HUES6 (cell line): ENCODE data around the gene PEMT.

ENCODE experiments used
- H3K27ac ChIP-seq: 2 replicates; pipeline ENCODE4 v1.7.0; 2013; ENCODE audit warnings: low read depth, mild to moderate bottlenecking, low read length, inconsistent platforms
- H3K27me3 ChIP-seq: 2 replicates; pipeline ENCODE4 v1.6.1; 2013; ENCODE audit warnings: low read length; ENCODE audit not compliant: control insufficient read depth, insufficient read depth
- H3K36me3 ChIP-seq: 2 replicates; pipeline ENCODE4 v1.6.1; 2013; ENCODE audit warnings: low read length; ENCODE audit not compliant: control insufficient read depth, insufficient read depth
- H3K4me1 ChIP-seq: 2 replicates; pipeline ENCODE4 v1.6.1; 2013; ENCODE audit warnings: low read length; ENCODE audit not compliant: control insufficient read depth, insufficient read depth
- H3K4me3 ChIP-seq: 2 replicates; pipeline ENCODE4 v1.5.1; 2013; ENCODE audit warnings: low read depth, low read length
- H3K9ac ChIP-seq: one replicate; pipeline ENCODE4 v1.6.1; 2013; ENCODE audit warnings: mild to moderate bottlenecking, low read length
- H3K9me3 ChIP-seq: 2 replicates; pipeline ENCODE4 v1.6.1; 2013; ENCODE audit warnings: low read depth, low read length; ENCODE audit not compliant: control insufficient read depth, insufficient read depth

The PEMT gene

DNA sequence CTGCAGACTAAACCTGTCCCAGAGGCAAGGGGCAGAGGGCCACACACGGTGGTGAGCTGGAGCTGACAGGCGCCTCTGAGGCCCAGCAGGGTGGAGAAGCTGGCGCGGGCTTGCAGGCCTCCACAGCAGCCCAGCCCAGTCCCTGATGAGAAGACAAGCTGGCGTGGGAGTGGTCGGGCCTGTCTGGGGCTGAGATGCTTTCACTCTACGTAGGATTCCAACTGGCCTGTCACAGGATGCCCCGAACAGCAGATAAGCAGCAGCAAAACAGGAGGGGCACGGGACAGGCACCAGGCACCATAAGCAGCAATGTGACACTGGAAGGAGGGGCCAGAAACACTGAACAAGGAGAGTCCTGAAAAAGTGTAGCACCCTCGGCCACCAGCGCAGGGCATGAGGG is 40.1 kb downstream of the PEMT start:
- Histone ChIP-seq H3K36me3 (no peaks in the 10 kb centered on the region), H3K27me3 (no peaks in the 10 kb centered on the region), H3K4me3 (no peak overlapping the region), H3K27ac (no peak overlapping the region), H3K9me3 (no peaks in the 10 kb centered on the region), H3K9ac (no peak overlapping the region), H3K4me1 (peaks cover 5% of the 10 kb centered on the region; the same call in 1 of the 2 replicates)

DNA sequence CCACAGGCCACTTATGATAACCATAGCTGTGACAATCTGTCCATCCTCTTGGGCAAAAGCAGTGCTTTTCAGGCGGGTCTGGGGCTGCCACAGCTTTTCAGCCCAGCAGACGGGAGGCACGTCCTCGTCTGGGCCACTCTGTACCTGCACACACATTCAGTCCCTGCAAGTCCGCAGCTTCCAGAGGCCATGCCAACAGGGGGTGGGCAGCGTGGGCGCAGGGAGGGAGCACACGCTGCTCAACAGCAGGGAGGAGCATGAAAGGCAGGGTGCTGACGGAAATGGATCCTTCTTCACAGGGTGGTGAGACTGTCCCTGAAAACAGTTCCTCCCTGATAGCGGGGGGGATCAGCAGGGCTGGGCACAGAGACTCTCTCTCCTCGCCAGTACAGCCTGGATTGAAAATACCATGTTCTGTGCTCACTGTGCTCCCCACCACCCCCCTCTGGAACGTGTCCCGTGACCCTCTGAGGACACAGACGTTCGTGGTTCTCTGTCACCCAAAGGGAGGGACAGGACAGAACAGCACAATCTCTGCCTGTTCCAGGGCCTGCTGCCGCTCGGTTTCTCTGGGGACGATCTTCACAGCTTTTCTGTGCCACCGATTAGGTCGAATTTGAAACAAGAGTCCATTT is 41.7 kb downstream of the PEMT start:
- Histone ChIP-seq H3K4me1 (peaks cover 5% of the 10 kb centered on the region; the same call in 1 of the 2 replicates), H3K9ac (no peak overlapping the region)

DNA sequence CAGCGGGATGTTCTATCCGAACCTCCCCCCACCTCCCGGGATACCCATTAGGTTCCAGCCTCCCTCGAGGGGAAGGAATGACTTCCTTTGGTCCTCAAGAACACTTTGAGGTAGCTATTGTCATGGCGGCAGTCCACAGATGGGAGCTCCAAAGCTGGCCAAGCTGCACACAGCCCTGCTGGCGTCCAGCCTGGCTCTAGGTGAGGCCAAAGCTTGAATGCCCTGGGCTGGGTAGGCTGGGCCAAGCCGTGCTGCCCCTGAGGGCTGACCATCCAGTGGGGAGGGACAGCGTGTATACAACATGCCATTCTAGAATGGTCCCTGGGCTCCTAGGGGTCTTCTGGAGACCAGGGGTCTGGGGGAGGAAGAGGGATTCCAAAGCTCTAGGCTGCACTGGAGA is 43.5 kb downstream of the PEMT start:
- Histone ChIP-seq H3K9me3 (no peaks in the 10 kb centered on the region), H3K27ac (no peak overlapping the region), H3K36me3 (no peaks in the 10 kb centered on the region), H3K4me3 (no peak overlapping the region), H3K4me1 (peaks cover 5% of the 10 kb centered on the region; the same call in 1 of the 2 replicates), H3K27me3 (no peaks in the 10 kb centered on the region), H3K9ac (no peak overlapping the region)

More for the DNA sequence above, 41.7 kb downstream of the PEMT start:
- no peaks in the 10 kb centered on the region for H3K27me3 ChIP-seq
- H3K36me3 ChIP-seq: no peaks in the 10 kb centered on the region
- H3K27ac ChIP-seq: no peak overlapping the region
- no peak overlapping the region for H3K4me3 ChIP-seq
- no peaks in the 10 kb centered on the region for H3K9me3 ChIP-seq

DNA sequence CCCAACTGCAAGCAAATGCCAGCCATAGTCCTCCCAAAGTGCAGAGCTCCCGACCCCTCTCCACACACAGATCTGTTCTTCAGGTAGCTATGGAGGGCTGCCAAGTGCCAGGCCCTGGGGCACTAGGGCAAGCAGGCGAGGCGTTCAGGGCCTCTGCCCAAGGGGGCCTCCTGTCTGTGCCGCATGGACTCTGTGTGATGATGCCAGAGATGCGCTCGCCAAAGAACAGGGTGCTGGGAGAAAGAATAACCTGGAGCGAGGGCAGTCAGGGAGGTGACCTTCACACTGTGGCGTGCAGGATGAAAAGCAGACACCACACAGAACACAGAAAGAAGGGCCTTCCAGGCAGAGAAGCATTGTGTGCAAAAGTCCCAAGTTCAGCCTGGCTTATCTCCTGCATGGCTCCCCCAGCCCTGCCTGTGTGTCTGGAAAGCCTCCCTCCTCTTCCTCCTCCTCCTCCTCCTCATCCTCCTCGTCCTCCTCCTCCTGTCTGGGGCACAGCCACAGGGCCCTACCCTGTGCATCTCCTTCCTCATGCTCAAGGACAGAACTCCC is 44.2 kb downstream of the PEMT start:
- no peak overlapping the region for H3K9ac ChIP-seq
- no peak overlapping the region for H3K27ac ChIP-seq
- no peaks in the 10 kb centered on the region for H3K27me3 ChIP-seq
- H3K4me1 ChIP-seq: peaks cover 5% of the 10 kb centered on the region; the same call in 1 of the 2 replicates
- H3K36me3 ChIP-seq: no peaks in the 10 kb centered on the region
- no peak overlapping the region for H3K4me3 ChIP-seq
- H3K9me3 ChIP-seq: no peaks in the 10 kb centered on the region

DNA sequence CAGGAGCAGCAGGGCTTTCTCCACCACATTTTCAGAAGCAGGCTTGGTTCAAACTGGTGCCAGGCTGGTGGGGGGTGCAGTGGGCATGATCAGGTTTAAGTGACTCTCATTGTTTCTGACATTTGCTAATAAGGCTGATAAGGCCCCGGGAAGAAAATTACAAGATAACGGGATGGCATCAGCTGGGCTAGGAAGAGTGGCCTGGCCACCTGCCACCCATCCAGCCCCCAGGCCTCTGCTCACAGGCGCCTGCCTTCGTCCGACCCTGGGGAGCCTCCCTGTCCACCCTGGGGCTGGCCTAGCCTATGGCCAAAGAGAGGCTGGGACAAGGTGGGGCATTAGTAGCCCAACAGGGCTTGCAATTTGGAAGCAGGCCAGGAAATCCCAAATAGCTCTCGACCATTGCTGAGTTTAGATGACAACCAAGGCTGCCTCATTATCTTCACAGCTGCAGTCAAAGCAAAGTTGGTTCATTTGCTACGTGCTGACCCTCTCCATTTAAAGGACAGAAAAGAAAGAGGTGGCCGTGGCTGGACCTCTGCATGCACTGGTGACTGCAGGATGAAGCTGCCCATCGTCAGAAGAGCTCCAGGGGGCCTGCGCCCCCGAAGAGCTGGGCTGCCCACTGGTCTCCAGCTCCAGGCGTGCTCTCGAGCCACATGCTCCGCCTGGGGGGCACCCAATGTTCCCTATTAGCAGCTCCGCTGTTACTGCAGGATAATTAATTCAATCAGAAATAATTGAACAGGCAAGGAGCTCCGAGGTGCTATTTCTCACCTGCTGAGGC is 44.9 kb downstream of the PEMT start:
- Histone ChIP-seq H3K36me3 (no peaks in the 10 kb centered on the region), H3K4me1 (peaks cover 5% of the 10 kb centered on the region; the same call in 1 of the 2 replicates), H3K27me3 (no peaks in the 10 kb centered on the region), H3K4me3 (no peak overlapping the region), H3K9me3 (no peaks in the 10 kb centered on the region), H3K9ac (no peak overlapping the region), H3K27ac (no peak overlapping the region)

DNA sequence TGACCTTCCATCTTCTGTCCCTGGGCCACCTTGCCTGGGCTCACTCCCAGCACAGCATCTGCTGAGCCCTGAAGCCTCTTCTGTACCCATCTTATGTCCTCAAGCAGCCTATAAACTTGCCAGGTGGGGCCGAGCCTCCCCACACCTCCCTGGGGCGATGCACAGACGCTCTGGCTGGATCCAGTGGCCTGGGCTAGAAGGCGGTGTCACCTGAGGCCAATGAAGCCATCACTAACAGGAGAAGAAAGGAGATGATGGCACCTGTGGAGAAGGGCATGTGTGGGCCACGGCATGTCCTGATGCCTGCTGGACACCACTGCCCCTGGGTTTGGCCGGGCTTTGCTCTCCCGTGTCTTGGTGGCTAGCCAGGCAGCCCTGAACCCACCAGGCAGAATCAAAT is 45.5 kb downstream of the PEMT start:
- H3K36me3 ChIP-seq: no peaks in the 10 kb centered on the region
- H3K27me3 ChIP-seq: no peaks in the 10 kb centered on the region
- H3K27ac ChIP-seq: no peak overlapping the region
- H3K4me1 ChIP-seq: peaks cover 2% of the 10 kb centered on the region; the same call in 1 of the 2 replicates
- no peaks in the 10 kb centered on the region for H3K9me3 ChIP-seq
- H3K4me3 ChIP-seq: no peak overlapping the region
- no peak overlapping the region for H3K9ac ChIP-seq

DNA sequence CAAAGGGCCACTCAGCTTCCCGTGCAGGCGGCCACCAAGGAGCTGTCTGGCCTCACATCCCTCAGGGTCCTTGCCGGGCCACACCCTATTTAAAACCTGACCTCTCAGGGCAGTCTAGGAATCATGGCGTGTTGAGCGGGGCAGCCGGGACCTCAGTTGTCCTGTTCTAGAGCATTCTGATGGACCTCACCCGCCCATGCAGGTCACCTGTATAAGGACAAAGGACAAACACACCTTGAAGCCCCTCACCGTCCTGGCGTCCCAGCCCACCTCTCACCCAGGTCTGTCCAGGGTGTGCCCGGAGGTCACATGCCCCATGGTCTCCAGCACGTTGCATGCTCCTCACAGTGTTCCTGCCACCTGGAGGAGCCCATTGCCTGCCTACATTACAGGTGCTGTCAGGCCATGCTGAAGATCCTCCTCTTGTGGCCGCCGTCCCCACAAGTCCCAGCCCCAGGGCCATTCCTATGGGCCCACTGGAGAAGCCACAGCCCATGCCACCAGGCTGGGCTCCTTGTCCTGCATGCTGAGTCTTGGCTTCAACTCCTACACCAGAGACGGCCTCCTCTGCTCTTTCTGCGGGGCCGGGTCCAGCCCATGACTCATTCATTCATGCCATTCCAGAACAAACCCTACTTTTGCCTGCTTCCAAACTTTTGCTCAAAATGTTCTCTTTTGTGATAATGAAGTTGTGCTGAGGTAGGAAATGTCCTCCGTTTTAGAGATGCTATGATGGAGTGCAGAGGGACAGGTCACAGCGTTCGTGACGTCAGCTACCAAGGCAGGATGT is 46.3 kb downstream of the PEMT start:
- Histone ChIP-seq H3K9ac (no peak overlapping the region), H3K9me3 (no peaks in the 10 kb centered on the region), H3K36me3 (no peaks in the 10 kb centered on the region), H3K27ac (no peak overlapping the region), H3K4me1 (peaks cover 4% of the 10 kb centered on the region; the same call in 1 of the 2 replicates), H3K4me3 (no peak overlapping the region), H3K27me3 (no peaks in the 10 kb centered on the region)

DNA sequence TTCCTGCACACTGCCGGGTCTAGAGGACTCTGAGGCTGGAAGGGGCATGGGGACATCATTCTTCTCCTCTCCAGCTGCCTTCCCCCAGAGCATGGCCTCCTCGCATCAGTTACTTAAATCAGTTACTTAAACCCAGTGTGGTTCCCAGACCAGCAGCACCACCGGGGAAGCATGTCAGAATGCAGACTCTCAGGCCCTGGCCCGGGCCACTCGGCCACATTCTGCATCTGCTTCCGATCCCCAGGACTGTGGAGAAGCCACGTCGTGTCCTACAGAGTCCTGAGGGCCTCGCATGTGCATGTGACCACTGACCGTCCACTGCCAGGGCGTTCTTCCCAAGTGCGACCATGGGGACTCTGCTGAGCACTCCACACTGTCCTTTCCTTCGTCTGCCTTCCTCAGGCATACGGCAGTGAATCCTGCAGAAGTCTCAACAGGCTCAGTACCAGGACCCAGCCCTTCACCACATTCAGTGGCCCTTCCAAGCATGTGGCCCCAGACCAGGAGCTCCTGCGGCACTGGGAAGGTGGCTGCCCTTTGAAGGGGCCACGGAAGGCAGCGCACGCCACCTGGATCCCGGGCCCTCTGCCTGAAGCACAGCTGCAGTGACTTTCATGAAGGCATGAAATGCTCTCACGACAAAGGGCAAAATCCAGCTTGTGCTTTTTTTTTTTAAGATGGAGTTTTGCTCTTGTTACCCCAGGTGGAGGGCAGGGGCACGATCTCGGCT is 48.4 kb downstream of the PEMT start:
- Histone ChIP-seq H3K36me3 (no peaks in the 10 kb centered on the region), H3K27me3 (no peaks in the 10 kb centered on the region), H3K4me3 (no peak overlapping the region), H3K9ac (no peak overlapping the region), H3K27ac (no peak overlapping the region), H3K9me3 (no peaks in the 10 kb centered on the region), H3K4me1 (peaks cover 5% of the 10 kb centered on the region; the same call in 1 of the 2 replicates)

DNA sequence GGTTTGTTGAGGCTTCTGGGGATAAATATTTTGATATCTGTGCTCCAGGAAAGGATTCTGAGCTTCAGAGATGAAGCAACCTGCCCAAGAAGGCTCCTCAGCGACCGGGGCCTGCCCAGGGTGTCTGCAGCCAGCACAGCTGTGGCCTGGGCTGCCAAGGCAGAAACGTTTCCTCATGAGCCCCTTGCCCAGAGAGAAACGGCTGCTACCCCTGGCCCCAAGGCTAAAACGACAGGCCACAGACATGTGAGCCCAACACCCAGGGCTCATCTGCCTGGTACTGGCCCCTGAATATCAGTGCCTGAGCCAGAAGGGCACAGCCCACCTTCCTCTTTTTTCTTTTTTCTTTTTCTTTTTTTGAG is 49.9 kb downstream of the PEMT start:
- no peak overlapping the region for H3K27ac ChIP-seq
- no peaks in the 10 kb centered on the region for H3K9me3 ChIP-seq
- H3K36me3 ChIP-seq: no peaks in the 10 kb centered on the region
- no peak overlapping the region for H3K4me3 ChIP-seq
- no peak overlapping the region for H3K9ac ChIP-seq
- peaks cover 5% of the 10 kb centered on the region; the same call in 1 of the 2 replicates for H3K4me1 ChIP-seq
- H3K27me3 ChIP-seq: no peaks in the 10 kb centered on the region

DNA sequence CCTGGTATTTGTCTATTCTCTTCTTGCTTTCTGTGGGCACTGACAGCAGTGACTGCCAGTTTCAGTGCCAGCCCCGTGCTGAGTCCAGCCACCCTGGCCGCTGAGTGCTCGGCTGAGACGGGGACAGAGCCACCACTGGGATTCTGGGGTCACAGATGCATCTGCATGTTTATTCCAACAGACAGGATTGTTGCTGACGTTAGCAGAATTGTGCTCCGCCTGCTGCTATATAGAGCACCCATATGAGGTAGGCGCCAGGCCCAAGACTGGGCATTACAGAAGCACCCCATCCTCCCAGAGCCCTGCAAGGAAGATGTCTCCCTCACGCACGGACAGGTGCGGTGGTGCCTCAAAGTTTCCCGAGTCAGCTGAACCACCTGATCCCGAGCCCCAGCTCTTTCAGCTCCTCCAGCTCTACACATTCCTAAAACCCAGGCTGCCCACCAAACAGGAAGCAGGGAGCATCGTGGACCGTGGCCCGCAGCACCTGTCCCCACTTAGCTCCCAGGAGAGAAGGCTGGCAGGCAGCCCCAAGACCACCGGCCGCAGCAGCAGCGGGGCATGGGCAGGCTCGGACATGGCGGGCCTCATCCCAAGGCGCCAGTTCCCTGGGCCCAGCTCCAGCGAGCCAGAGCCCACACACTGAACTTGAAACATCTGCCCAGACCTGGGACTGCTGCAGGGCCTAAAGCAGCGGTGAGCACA is 50.4 kb downstream of the PEMT start:
- H3K4me3 ChIP-seq: no peak overlapping the region
- H3K9ac ChIP-seq: no peak overlapping the region
- H3K4me1 ChIP-seq: peaks cover 5% of the 10 kb centered on the region; the same call in 1 of the 2 replicates
- no peak overlapping the region for H3K27ac ChIP-seq
- no peaks in the 10 kb centered on the region for H3K27me3 ChIP-seq
- no peaks in the 10 kb centered on the region for H3K9me3 ChIP-seq
- no peaks in the 10 kb centered on the region for H3K36me3 ChIP-seq
